A549 treated with AZD9567 at 1 μM for 4 hours (cell line): Measurements from ENCODE around the gene MORN5. TPM values are rescaled to one million over a fixed set of nuclear protein-coding genes. Genes with fewer than 3 reads are reported as not detected.

Source experiments
- total RNA-seq: library from RNA; stranded (reverse); fragments of 200-300 nt; extraction: Qiagen RNA extraction; gene quantifications from 5 replicates; pipeline ENCODE4 v1.2.3, GENCODE V29; 2022; ENCODE audit not compliant: insufficient read depth

Gene MORN5
- total RNA-seq = not detected in 5 replicates

DNA sequence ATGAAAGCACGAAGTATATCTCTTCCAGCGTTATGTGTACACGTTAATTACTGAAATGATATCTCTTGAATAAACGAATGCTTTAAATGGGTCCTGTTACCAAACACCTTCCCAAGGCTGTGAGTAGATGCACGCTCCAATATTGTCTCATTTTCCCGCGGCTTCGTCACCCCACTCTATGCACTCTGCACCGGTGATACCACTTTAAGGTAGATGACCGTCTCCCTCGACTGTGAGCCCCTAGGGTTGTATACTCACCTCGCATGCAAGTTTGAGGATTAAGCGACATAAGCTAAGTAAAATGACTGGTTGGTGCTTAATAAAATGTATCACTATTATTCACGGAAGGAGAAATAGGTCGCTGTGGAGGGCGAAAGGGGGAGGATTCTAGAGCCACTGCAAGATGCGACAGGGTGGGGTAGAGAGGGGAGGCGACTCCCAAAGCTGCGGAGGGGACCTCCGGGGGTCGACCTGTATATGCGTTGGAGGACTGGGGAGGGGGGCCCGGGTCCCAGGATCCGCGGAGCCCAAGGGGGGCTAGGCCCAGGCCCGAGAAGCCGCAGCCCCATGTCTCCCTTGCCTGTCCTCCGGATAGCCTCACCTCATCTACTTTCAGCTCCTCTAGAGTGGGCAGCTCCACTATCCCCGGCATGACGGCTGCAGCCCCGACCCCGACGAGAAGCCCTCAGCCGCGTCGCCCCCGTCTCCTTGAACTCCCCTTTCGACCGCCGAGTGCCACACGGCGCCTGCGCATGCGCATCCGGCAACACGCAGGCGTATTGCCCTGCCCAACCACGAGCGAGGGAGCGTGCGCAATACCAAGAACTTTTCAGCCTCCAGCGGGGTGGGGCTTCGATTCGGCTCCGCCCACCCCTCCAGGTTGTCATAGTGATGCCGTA is at the start of gene MORN5, which contains the start of gene NDUFA8:
MORN5 (plus strand) TSS at position 883 of the 899 bp plus-strand sequence. CDS start 65 bp downstream, outside the sequence.
NDUFA8 (minus strand) TSS at position 754 of the 899 bp plus-strand sequence; CDS start at position 652, 102 bp downstream.

DNA sequence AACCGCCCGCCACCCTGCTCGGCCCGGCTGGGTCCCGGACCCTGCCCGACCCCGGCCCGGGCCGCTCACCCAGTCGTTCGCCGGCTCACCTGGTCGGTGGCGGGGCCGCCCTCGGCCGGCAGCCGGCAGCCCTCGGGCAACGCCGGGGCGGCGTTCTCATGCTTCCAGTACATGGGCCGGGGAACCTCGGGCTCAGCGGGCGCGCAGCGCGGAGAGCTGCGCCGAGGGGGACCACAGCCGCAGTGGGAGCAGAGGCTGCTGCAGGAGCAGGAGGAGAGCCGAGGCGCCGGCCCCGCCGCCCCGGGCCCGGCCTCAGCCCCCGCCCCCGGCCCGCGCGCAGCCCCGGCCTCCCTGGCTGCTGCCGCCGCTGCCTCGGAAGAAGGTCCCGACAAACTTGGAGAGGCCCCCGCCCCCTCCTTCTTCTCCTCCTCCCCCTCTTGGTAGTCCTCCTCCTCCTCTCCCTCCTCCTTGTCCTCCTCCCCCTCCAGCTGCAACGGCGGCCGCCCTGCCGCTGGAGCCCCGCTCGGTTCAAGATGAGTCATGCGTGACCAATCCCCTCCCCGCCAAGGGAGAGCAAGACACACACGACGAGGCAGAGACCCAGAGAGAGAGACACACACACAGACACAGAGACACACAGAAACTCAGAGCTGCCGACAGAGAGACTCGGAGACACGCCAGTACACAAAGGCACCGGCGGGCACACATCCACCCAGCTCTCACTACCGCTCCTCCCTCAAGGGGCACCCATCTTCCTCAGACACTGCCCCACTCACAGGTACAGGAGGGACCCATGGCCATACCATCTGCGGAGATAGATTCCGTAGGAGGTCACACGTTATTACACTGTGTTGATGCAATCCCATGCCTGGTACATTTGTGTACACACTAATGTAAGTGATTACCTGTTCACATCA is 69.1 kb downstream of the MORN5 start, which contains the start of gene LHX6:
LHX6 (minus strand) TSS at position 390 of the 917 bp plus-strand sequence; CDS start at position 173, 217 bp downstream.

Other genes starting within 250 kb of the MORN5 start
- 3.0 to 5.8 TPM (median 5.4 TPM) in 5 replicates for gene TTLL11, start 66.6 kb upstream of the MORN5 start, total RNA-seq
- gene NDUFA8, start 129 bp upstream of the MORN5 start, total RNA-seq = 108 to 116 TPM (median 111 TPM) in 5 replicates
- 1.2 to 1.7 TPM (median 1.4 TPM) in 4 of 5 replicates, not detected in the other for gene LHX6, start 69.0 kb downstream of the MORN5 start, total RNA-seq
- 13.9 to 24.4 TPM (median 21.7 TPM) in 5 replicates for gene RBM18, start 104.9 kb downstream of the MORN5 start, total RNA-seq
- 61.4 to 85.0 TPM (median 65.5 TPM) in 5 replicates for gene MRRF, start 105.0 kb downstream of the MORN5 start, total RNA-seq
- gene PTGS1, start 211.1 kb downstream of the MORN5 start, total RNA-seq = 0.62 to 1.3 TPM (median 1.1 TPM) in 5 replicates